Activated T-cell treated with anti-CD3 and anti-CD28 coated beads, Interleukin-2, amount 50 U/mL, for 24 hours (primary cell): ENCODE results near the gene IFNL1.

ENCODE experiments used
- DNase-seq: peaks from one replicate; pipeline ENCODE4 v3.0.0-alpha.2; 2020
- H3K27ac Mint-ChIP-seq: 2 replicates; pipeline ENCODE4 v1.8.0; 2020; ENCODE audit warnings: mild to moderate bottlenecking, mixed read lengths
- H3K27me3 Mint-ChIP-seq: 2 replicates; pipeline ENCODE4 v1.8.0; 2020; ENCODE audit warnings: mixed read lengths
- H3K36me3 Mint-ChIP-seq: 2 replicates; pipeline ENCODE4 v1.8.0; 2020; ENCODE audit warnings: low read depth, mixed read lengths
- H3K4me1 Mint-ChIP-seq: 2 replicates; pipeline ENCODE4 v1.8.0; 2020; ENCODE audit warnings: low read depth, mixed read lengths
- H3K4me3 Mint-ChIP-seq: 2 replicates; pipeline ENCODE4 v1.8.0; 2020; ENCODE audit warnings: mild to moderate bottlenecking, moderate library complexity, mixed read lengths
- H3K9me3 Mint-ChIP-seq: 2 replicates; pipeline ENCODE4 v1.8.0; 2020; ENCODE audit warnings: mixed read lengths

The IFNL1 gene

GRCh38 chr19:39310558-39311311, 14.5 kb downstream of the IFNL1 start:
- no peak for DNase-seq
- Mint-ChIP-seq H3K9me3 (no peaks in the 10 kb centered on the region), H3K4me3 (no peak overlapping the region), H3K36me3 (peaks cover 55% of the 10 kb centered on the region), H3K27ac (peak overlapping the region; percentile 31), H3K4me1 (peaks cover 5% of the 10 kb centered on the region), H3K27me3 (no peaks in the 10 kb centered on the region)

GRCh38 chr19:39314016-39314728, 18.0 kb downstream of the IFNL1 start:
- Mint-ChIP-seq H3K4me1 (peaks cover 10% of the 10 kb centered on the region), H3K4me3 (no peak overlapping the region), H3K36me3 (peaks cover 49% of the 10 kb centered on the region), H3K27ac (no peak overlapping the region), H3K9me3 (no peaks in the 10 kb centered on the region), H3K27me3 (no peaks in the 10 kb centered on the region)
- DNase-seq, result no peak

DNA sequence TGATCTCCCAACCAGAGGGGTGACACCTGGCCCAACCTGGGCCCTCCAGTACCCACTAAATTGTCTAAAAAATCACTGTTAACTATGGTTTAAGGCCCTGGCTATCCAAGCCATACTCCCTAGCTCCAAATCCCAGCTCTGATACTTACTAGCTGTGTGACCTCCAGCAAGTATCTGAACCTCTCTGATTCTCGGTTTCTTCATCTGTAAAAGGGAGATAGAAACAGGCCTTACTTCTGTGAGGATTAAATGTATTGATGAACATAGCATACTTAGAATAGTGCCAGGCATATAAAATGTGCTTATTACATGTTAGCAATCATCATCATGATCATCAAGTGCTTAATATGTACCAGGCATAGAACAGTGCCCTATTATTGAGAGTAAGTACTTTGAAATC, 19.7 kb downstream of the IFNL1 start:
- H3K36me3 Mint-ChIP-seq, result peaks cover 40% of the 10 kb centered on the region
- no peak overlapping the region for H3K27ac Mint-ChIP-seq
- no peaks in the 10 kb centered on the region for H3K9me3 Mint-ChIP-seq
- H3K4me1 Mint-ChIP-seq, result peaks cover 17% of the 10 kb centered on the region
- DNase-seq, result no peak
- H3K4me3 Mint-ChIP-seq, result no peak overlapping the region
- no peaks in the 10 kb centered on the region for H3K27me3 Mint-ChIP-seq

DNA sequence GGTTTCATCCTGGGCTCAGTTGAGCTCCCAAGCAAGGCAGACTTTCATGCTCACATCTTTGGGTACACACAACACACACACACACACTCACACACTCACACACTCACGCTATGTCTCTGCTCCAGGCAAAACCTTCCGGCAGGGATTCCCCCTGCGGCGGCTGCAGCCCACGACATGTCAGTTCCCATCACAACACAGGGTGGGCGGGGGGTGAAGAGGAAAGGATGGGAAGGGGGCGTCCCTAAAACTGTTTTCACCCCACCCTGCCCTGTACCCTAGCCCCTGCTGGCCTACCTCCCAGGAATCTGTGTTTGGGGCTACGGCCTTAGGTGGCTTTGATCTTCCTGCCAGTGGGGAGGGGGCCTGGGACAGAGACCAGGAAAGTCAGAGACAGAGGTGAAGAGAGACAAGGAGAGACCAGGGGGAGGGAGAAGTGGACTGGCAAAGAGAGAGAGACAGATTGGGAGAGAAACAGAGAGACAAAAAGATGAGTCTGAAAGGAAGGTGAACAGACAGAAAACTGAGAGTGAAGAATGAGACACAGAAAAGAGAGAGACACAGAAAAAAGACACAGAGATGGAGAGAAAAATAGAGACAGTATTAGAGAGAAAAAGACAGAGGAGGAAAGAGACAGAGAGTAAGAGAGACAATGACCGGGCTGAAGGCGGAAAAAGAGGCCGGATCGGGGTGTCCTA, 20.6 kb downstream of the IFNL1 start:
- H3K4me3 Mint-ChIP-seq, result no peak overlapping the region
- no peaks in the 10 kb centered on the region for H3K9me3 Mint-ChIP-seq

GRCh38 chr19:39317476-39317875, 21.3 kb downstream of the IFNL1 start:
- Mint-ChIP-seq H3K27me3 (no peaks in the 10 kb centered on the region), H3K4me1 (peaks cover 20% of the 10 kb centered on the region), H3K27ac (no peak overlapping the region), H3K9me3 (no peaks in the 10 kb centered on the region), H3K4me3 (no peak overlapping the region), H3K36me3 (peaks cover 30% of the 10 kb centered on the region)
- DNase-seq, result no peak

More for the DNA sequence above, 20.6 kb downstream of the IFNL1 start:
- no peak for DNase-seq
- peaks cover 36% of the 10 kb centered on the region for H3K36me3 Mint-ChIP-seq
- no peaks in the 10 kb centered on the region for H3K27me3 Mint-ChIP-seq
- H3K4me1 Mint-ChIP-seq, result peaks cover 20% of the 10 kb centered on the region
- no peak overlapping the region for H3K27ac Mint-ChIP-seq

DNA sequence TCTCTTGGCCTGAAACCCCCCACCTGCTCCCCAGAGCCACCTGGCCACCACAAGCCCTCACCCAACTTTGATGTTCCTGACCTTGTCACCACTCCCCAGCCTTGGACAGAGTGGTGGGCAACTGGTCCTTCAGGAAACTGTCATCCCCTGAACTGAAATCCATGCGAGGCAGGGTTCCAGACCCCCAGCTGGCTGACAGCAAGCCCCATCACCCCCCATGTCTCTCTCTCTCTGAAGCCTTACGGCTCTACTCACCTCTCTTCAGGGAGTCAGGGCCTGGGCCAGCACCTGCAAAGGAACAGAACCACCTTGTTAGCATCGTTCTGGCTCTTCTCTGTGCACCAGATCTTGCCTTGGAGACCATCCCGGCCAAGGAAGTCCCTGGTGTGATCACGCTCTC, 21.9 kb downstream of the IFNL1 start:
- Mint-ChIP-seq H3K4me3 (no peak overlapping the region), H3K9me3 (no peaks in the 10 kb centered on the region), H3K27ac (no peak overlapping the region), H3K4me1 (peaks cover 22% of the 10 kb centered on the region), H3K27me3 (no peaks in the 10 kb centered on the region), H3K36me3 (peaks cover 26% of the 10 kb centered on the region)
- DNase-seq, result no peak

GRCh38 chr19:39318690-39319089, 22.5 kb downstream of the IFNL1 start:
- peaks cover 20% of the 10 kb centered on the region for H3K36me3 Mint-ChIP-seq
- H3K4me3 Mint-ChIP-seq, result peak overlapping the region; percentile 79
- peaks cover 22% of the 10 kb centered on the region for H3K4me1 Mint-ChIP-seq
- no peaks in the 10 kb centered on the region for H3K9me3 Mint-ChIP-seq
- peak overlapping the region; percentile 59 for H3K27ac Mint-ChIP-seq
- H3K27me3 Mint-ChIP-seq, result no peaks in the 10 kb centered on the region
- no peak for DNase-seq

DNA sequence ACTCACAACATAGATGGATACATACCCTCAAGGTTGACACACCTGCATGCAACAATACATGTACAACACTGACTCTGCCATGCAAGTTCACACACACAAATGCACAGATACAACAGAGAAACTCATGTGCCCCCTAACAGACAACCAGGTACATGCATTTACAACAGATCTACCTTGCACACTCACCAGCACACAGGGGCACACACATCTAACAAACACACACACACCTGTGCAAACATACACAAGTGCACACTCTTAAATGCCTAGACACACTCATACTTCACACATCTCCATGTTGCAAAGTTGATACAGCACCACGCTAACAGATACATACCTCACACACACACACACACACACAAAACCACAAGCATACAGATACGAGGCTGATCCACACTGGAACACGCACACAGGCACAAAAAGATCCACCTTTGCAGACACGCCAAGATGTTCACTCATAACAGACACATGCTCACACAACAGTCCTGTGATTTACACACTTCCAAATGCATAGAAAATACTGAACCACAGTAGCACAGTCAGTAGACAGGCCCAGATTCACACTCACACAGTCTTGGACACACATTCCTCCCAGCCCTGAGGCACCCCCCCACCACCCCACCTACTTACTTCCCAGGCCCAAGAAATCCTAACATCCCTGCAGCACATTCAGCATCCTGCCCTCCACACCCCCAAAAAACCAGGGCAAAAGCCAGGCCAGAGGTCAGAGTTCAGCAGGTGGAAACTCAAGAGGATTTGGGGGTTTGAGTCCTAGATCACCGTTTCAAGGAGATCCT, 23.1 kb downstream of the IFNL1 start:
- Mint-ChIP-seq H3K4me3 (peak overlapping the region; percentile 79), H3K27ac (peak overlapping the region; percentile 59), H3K27me3 (no peaks in the 10 kb centered on the region), H3K4me1 (peaks cover 22% of the 10 kb centered on the region), H3K36me3 (peaks cover 17% of the 10 kb centered on the region), H3K9me3 (no peaks in the 10 kb centered on the region)
- DNase-seq, result no peak

- Mint-ChIP-seq H3K9me3 (no peaks in the 10 kb centered on the region), H3K4me3 (peak overlapping the region; percentile 79), H3K4me1 (peaks cover 22% of the 10 kb centered on the region), H3K36me3 (peaks cover 12% of the 10 kb centered on the region), H3K27ac (peak overlapping the region; percentile 62), H3K27me3 (no peaks in the 10 kb centered on the region)
- no peak for DNase-seq
Measured at GRCh38 chr19:39319892-39320248, 23.7 kb downstream of the IFNL1 start.

- Mint-ChIP-seq H3K9me3 (no peaks in the 10 kb centered on the region), H3K4me1 (peaks cover 24% of the 10 kb centered on the region), H3K4me3 (peak overlapping the region; percentile 72), H3K27ac (peak overlapping the region; percentile 80), H3K36me3 (peaks cover 5% of the 10 kb centered on the region), H3K27me3 (no peaks in the 10 kb centered on the region)
- no peak for DNase-seq
Measured at GRCh38 chr19:39321117-39321831, 25.1 kb downstream of the IFNL1 start.

- peaks cover 5% of the 10 kb centered on the region for H3K36me3 Mint-ChIP-seq
- no peak for DNase-seq
- peak overlapping the region; percentile 80 for H3K27ac Mint-ChIP-seq
- no peaks in the 10 kb centered on the region for H3K27me3 Mint-ChIP-seq
- no peaks in the 10 kb centered on the region for H3K9me3 Mint-ChIP-seq
- peaks cover 25% of the 10 kb centered on the region for H3K4me1 Mint-ChIP-seq
- H3K4me3 Mint-ChIP-seq, result peak overlapping the region; percentile 72
Measured at GRCh38 chr19:39321832-39322176, 25.6 kb downstream of the IFNL1 start.

- Mint-ChIP-seq H3K4me1 (peaks cover 37% of the 10 kb centered on the region), H3K27ac (peak overlapping the region; percentile 40), H3K27me3 (no peaks in the 10 kb centered on the region), H3K4me3 (no peak overlapping the region), H3K9me3 (no peaks in the 10 kb centered on the region), H3K36me3 (peaks cover 31% of the 10 kb centered on the region)
- no peak for DNase-seq
Measured at GRCh38 chr19:39324242-39324842, 28.1 kb downstream of the IFNL1 start.

- Mint-ChIP-seq H3K36me3 (peaks cover 43% of the 10 kb centered on the region), H3K4me3 (no peak overlapping the region), H3K4me1 (peaks cover 40% of the 10 kb centered on the region), H3K27me3 (no peaks in the 10 kb centered on the region), H3K27ac (peak overlapping the region; percentile 20), H3K9me3 (no peaks in the 10 kb centered on the region)
- no peak for DNase-seq
Measured at GRCh38 chr19:39325778-39326665, 29.8 kb downstream of the IFNL1 start.
